ENCODE measurements around the gene FAM120B. TPM values are rescaled to one million over a fixed set of nuclear protein-coding genes. Genes with fewer than 3 reads are reported as not detected.

The FAM120B gene
- total RNA-seq, 4 donors from 2014 or later, result 21.8 to 25.7 (median 22.7) TPM

- TF ChIP-seq POLR2A (IDR thresholded peaks at IDR 0.05), result no peak
- intact Hi-C loops (cut with DNase I; ENCODE audit: low total_unique reads), result no loop called here
- WGBS, 2 donors, result 88 to 89% methylated on average over 8 of the region's 8 CpGs
- no peak for DNase-seq (ENCODE audit: low spot score in 2 of 2)
- no peak overlapping the region for H3K4me3 ChIP-seq (ENCODE audit: low read depth, poor library complexity, severe bottlenecking)
These were observed 136.0 kb downstream of the FAM120B start for GRCh38 chr6:170442596-170442995.

GRCh38 chr6:170443151-170443662 is 136.6 kb downstream of the FAM120B start:
- WGBS, 2 donors, result 87 to 92% methylated on average over 8 of the region's 8 CpGs
- DNase-seq (ENCODE audit: low spot score in 2 of 2), result no peak
- intact Hi-C loops (cut with DNase I; ENCODE audit: low total_unique reads), result no loop called here
- no peak overlapping the region for H3K4me3 ChIP-seq (ENCODE audit: low read depth, poor library complexity, severe bottlenecking)
- no peak for TF ChIP-seq POLR2A (IDR thresholded peaks at IDR 0.05)
- TF ChIP-seq, protein P1, sequence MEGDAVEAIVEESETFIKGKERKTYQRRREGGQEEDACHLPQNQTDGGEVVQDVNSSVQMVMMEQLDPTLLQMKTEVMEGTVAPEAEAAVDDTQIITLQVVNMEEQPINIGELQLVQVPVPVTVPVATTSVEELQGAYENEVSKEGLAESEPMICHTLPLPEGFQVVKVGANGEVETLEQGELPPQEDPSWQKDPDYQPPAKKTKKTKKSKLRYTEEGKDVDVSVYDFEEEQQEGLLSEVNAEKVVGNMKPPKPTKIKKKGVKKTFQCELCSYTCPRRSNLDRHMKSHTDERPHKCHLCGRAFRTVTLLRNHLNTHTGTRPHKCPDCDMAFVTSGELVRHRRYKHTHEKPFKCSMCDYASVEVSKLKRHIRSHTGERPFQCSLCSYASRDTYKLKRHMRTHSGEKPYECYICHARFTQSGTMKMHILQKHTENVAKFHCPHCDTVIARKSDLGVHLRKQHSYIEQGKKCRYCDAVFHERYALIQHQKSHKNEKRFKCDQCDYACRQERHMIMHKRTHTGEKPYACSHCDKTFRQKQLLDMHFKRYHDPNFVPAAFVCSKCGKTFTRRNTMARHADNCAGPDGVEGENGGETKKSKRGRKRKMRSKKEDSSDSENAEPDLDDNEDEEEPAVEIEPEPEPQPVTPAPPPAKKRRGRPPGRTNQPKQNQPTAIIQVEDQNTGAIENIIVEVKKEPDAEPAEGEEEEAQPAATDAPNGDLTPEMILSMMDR (IDR thresholded peaks at IDR 0.05), result no peak

- no peak for DNase-seq (ENCODE audit: low spot score in 2 of 2)
- H3K4me3 ChIP-seq (ENCODE audit: low read depth, poor library complexity, severe bottlenecking), result no peak overlapping the region
- 89 to 90% methylated on average over 18 of the region's 18 CpGs for WGBS, 2 donors
- TF ChIP-seq, protein P1 (IDR thresholded peaks at IDR 0.05), result no peak
- intact Hi-C loops (cut with DNase I; ENCODE audit: low total_unique reads), result no loop called here
These were observed 137.6 kb downstream of the FAM120B start for GRCh38 chr6:170444056-170444591.

- peak in 1 of 2 donors; percentile 70 for DNase-seq (ENCODE audit: low spot score in 2 of 2)
- H3K4me3 ChIP-seq (ENCODE audit: low read depth, poor library complexity, severe bottlenecking), result no peak overlapping the region
- intact Hi-C loops (cut with DNase I; ENCODE audit: low total_unique reads), result no loop called here
- WGBS, 2 donors, result 74 to 81% methylated on average over 12 to 15 of the region's 15 CpGs
- TF ChIP-seq, protein P1 (IDR thresholded peaks at IDR 0.05), result no peak
- no peak for TF ChIP-seq POLR2A (IDR thresholded peaks at IDR 0.05)
These were observed 138.3 kb downstream of the FAM120B start for GRCh38 chr6:170444811-170445211.

GRCh38 chr6:170445487-170445886 is 138.9 kb downstream of the FAM120B start:
- no peak for TF ChIP-seq POLR2A (IDR thresholded peaks at IDR 0.05)
- TF ChIP-seq, protein P1 (IDR thresholded peaks at IDR 0.05), result no peak
- H3K4me3 ChIP-seq (ENCODE audit: low read depth, poor library complexity, severe bottlenecking), result no peak overlapping the region
- intact Hi-C loops (cut with DNase I; ENCODE audit: low total_unique reads), result no loop called here
- 86 to 89% methylated on average over 17 of the region's 17 CpGs for WGBS, 2 donors
- peak in 1 of 2 donors; percentile 70 for DNase-seq (ENCODE audit: low spot score in 2 of 2)

GRCh38 chr6:170445971-170446370 is 139.4 kb downstream of the FAM120B start:
- no peak for DNase-seq (ENCODE audit: low spot score in 2 of 2)
- H3K4me3 ChIP-seq (ENCODE audit: low read depth, poor library complexity, severe bottlenecking), result no peak overlapping the region
- TF ChIP-seq POLR2A (IDR thresholded peaks at IDR 0.05), result no peak
- TF ChIP-seq, protein P1 (IDR thresholded peaks at IDR 0.05), result no peak
- intact Hi-C loops (cut with DNase I; ENCODE audit: low total_unique reads), result no loop called here
- 81 to 92% methylated on average over 9 of the region's 9 CpGs for WGBS, 2 donors
